Lower leg skin (tissue), 4 donors: ENCODE data around the gene MEIS3. TPM values are rescaled to one million over a fixed set of nuclear protein-coding genes. Genes with fewer than 3 reads are reported as not detected.
A peak's percentile ranks its signal among the peaks of the same experiment; 100 is the strongest.

ENCODE experiments used
- DNase-seq, 2 donors: peaks; one replicate each; pipeline ENCODE4 v3.0.0-alpha.2; 2019; ENCODE audit warnings: low spot score in 2 of 2
- H3K4me3 ChIP-seq: fragments of 200-600 bp; sonication (generic); 2 replicates; pipeline ENCODE4 v1.5.1; 2017; ENCODE audit warnings: mild to moderate bottlenecking, low read depth; ENCODE audit not compliant: poor library complexity, severe bottlenecking
- POLR2A ChIP-seq, 2 donors: fragments of 450-650 bp; IDR thresholded peaks; one replicate each; pipeline ENCODE4 v1.6.1; 2016 to 2017; ENCODE audit warnings: antibody characterized with exemption in 2 of 2, mild to moderate bottlenecking in 1 of 2, moderate library complexity in 1 of 2
- WGBS, 2 donors: methylation state at CpG; one replicate each; pipeline ENCODE4 v1.1.5; 2018; 5-methylcytosine and 5-hydroxymethylcytosine counted together
- intact Hi-C: fragments of 100-400 bp; cut with DNase I; formaldehyde crosslinking; loops from one replicate; pipeline ENCODE4 v1.15.0; 2023; ENCODE audit warnings: low total_unique reads
- total RNA-seq, 4 donors: library from RNA; depleted of rRNA; stranded (reverse); fragments of >200 nt; gene quantifications; one replicate each; pipeline ENCODE4 v1.1.0, GENCODE V29; 2016
- TF ChIP-seq, protein P1 (sequence below), 3 donors: fragments of 450-650 bp; IDR thresholded peaks; one replicate each; pipeline ENCODE4 v1.5.1; 2016; ENCODE audit warnings: antibody characterized with exemption in 3 of 3, mild to moderate bottlenecking in 3 of 3, moderate library complexity in 2 of 3

MEIS3 gene
- total RNA-seq, 4 donors from 2014 or later, result 1.9 to 8.5 (median 4.6) TPM

DNA sequence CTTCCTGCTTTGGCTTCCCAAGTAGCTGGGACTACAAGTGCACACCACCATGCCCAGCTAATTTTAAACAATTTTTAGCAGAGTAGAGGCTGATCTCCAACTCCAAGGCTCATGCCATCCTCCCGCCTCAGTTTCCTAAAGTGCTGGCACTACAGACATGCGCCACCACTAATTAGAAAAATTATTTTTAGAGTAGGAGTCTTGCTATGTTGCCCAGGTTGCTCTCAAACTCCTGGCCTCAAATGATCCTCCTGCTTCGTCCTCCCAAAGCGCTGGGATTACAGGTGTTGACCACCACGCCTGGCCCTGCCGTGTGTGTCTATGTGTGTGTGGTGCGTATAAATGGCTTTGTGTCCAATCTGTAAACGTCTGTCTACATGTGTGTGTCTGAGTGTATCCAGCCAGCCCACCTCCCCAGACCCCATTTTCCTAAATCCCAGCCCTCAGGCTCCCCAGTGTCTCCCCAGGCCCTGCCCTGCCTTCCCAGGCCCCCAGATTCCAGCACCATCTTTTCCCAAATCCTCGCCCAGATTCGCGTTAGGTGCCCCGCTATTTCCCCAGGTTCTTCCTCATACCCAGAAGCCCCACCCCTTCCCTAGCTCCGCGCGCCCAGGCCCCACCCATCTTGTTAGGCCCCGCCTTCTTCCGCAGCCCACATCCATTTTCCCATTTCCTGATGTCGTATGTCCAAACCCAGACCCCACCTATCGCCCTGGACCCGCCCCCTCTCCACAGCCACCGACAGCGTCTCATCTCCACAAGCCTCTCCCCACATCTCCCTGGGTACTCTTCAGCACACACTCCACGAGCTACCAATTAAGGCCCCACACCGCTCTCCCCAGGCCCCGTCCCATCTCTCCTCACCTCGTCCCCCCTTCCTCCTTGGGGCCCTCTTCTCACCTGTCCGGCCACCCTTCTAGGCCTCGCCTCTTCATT lies 27.5 kb upstream of the MEIS3 start:
- intact Hi-C loops, result loop anchor here (5.0 kb wide), 1 partner anchor 245 kb away; no protein-coding TSS in a partner anchor
- no peak for DNase-seq
- H3K4me3 ChIP-seq, result no peak overlapping the region
- TF ChIP-seq, protein P1, sequence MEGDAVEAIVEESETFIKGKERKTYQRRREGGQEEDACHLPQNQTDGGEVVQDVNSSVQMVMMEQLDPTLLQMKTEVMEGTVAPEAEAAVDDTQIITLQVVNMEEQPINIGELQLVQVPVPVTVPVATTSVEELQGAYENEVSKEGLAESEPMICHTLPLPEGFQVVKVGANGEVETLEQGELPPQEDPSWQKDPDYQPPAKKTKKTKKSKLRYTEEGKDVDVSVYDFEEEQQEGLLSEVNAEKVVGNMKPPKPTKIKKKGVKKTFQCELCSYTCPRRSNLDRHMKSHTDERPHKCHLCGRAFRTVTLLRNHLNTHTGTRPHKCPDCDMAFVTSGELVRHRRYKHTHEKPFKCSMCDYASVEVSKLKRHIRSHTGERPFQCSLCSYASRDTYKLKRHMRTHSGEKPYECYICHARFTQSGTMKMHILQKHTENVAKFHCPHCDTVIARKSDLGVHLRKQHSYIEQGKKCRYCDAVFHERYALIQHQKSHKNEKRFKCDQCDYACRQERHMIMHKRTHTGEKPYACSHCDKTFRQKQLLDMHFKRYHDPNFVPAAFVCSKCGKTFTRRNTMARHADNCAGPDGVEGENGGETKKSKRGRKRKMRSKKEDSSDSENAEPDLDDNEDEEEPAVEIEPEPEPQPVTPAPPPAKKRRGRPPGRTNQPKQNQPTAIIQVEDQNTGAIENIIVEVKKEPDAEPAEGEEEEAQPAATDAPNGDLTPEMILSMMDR (IDR thresholded peaks at IDR 0.05), result no peak
- no peak for TF ChIP-seq POLR2A (IDR thresholded peaks at IDR 0.05)
- 15 to 16% methylated on average over 28 of the region's 28 CpGs for WGBS, 2 donors

DNA sequence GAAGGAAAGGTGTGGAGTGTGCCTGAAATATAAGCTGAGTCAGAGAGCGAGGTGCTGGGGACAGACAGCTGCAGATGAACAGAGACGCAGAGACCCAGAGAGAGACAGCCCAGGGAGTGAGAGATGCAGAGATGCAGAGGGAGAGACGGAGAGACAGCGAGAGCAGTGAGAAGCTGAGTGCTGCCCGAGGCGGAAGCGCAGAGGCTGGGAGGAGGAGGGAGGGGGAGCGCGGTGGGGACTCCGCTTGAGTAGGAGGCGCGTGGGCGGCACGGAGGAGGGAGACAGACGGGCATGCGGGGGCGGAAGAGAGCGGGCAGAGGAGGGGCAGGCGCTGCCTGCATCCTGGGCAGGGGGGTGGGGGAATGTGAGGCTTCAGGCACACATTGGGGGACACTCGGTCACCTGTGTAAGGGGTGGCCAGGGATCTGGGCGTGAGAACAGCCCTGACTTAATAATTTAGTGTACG lies 26.6 kb upstream of the MEIS3 start:
- WGBS, 2 donors, result 3 to 5% methylated on average over 22 of the region's 22 CpGs
- no peak for TF ChIP-seq POLR2A (IDR thresholded peaks at IDR 0.05)
- TF ChIP-seq, protein P1 (IDR thresholded peaks at IDR 0.05), result no peak
- DNase-seq, result peak in 1 of 2 donors; percentile 92
- no peak overlapping the region for H3K4me3 ChIP-seq
- intact Hi-C loops, result loop anchor here (5.0 kb wide), 1 partner anchor 246 kb away; no protein-coding TSS in a partner anchor

GRCh38 chr19:47445527-47445926 lies 26.2 kb upstream of the MEIS3 start:
- DNase-seq, result no peak
- no peak overlapping the region for H3K4me3 ChIP-seq
- TF ChIP-seq POLR2A (IDR thresholded peaks at IDR 0.05), result no peak
- TF ChIP-seq, protein P1 (IDR thresholded peaks at IDR 0.05), result no peak
- intact Hi-C loops, result loop anchor here (5.0 kb wide), 1 partner anchor 247 kb away; no protein-coding TSS in a partner anchor
- 39 to 45% methylated on average over 4 of the region's 4 CpGs for WGBS, 2 donors

GRCh38 chr19:47444388-47444821 lies 25.1 kb upstream of the MEIS3 start:
- no peak for DNase-seq
- WGBS, 2 donors, result 15 to 16% methylated on average over 22 of the region's 22 CpGs
- no peak overlapping the region for H3K4me3 ChIP-seq
- intact Hi-C loops, result no loop called here
- TF ChIP-seq, protein P1 (IDR thresholded peaks at IDR 0.05), result no peak
- TF ChIP-seq POLR2A (IDR thresholded peaks at IDR 0.05), result no peak

DNA sequence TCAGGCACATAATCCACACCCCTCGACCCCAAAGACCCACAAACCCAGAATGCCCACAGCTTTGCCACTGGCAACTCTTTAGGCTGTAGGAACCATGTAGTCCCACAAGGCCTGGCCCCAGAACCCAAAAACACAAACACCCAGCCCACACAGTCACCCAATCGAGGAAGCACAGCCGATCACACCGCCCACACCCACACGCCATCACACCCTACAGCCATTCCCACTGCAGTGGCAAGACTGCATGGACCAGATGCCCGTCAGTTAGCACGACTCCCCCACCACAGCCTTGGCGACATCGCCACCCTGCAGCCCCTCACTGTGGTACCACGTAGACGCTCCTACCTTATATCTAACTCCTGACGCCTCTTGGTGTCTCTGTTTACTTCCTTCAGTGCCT lies 24.0 kb upstream of the MEIS3 start:
- intact Hi-C loops, result no loop called here
- WGBS, 2 donors, result 56 to 57% methylated on average over 12 of the region's 12 CpGs
- no peak overlapping the region for H3K4me3 ChIP-seq
- no peak for DNase-seq
- TF ChIP-seq, protein P1 (IDR thresholded peaks at IDR 0.05), result no peak
- no peak for TF ChIP-seq POLR2A (IDR thresholded peaks at IDR 0.05)
